Right ventricle myocardium superior (tissue), 1 donor: Measurements from ENCODE around the gene ASIC2. TPM values are rescaled to one million over a fixed set of nuclear protein-coding genes. Genes with fewer than 3 reads are reported as not detected.
A peak's percentile ranks its signal among the peaks of the same experiment; 100 is the strongest.

Experiments
- ATAC-seq: fragments of 200-7000 bp; cut with Tn5 transposase; one replicate; pipeline ENCODE4 v1.9.1; 2020; ENCODE audit warnings: mild to moderate bottlenecking; ENCODE audit not compliant: poor library complexity
- DNase-seq: peaks from one replicate; pipeline ENCODE4 v3.0.0-alpha.2; 2020
- intact Hi-C: fragments of 100-400 bp; cut with DNase I; formaldehyde crosslinking; loops from one replicate; pipeline ENCODE4 v1.11.2; 2022
- total RNA-seq: library from RNA; stranded (reverse); fragmentation: NEBNext Ultra II Directional; extraction: Animal tissue kit (Norgen Biotek cat#: 25700); gene quantifications from one replicate; pipeline ENCODE4 v1.2.1, GENCODE V29; 2021
- donor health status: DM: no; HTN: yes; CAD: no; lungs with severe emphysema.

ASIC2 gene
- total RNA-seq, 1 donor from 2014 or later: not detected

- intact Hi-C loops: no loop called here
- DNase-seq: no peak
- ATAC-seq: no peak
Measured at GRCh38 chr17:33056399-33057146, 236.5 kb downstream of the ASIC2 start.

DNA sequence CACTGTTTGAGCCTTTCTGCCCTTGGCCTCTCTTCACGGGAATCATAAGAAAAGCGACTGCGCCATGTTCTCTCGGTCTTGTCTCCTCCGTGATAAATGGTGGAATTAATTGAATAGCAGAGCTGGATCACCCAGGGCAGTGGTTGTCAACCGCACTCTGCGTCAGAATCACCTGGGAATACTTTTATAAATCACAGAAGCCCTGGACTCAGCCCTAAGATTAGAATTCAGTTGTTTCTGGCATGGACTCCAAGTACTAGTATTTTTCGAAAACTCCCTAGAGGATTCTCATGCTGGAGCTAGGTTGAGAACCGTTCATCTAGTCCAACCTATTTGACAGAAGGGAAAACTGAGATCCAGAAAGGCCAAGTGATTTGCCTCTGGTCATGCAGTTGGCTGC, 237.3 kb downstream of the ASIC2 start:
- ATAC-seq (peak; percentile 29), DNase-seq (no peak)
- intact Hi-C loops: no loop called here

- DNase-seq: no peak
- no peak for ATAC-seq
- intact Hi-C loops: no loop called here
Measured at GRCh38 chr17:33055171-33055611, 237.9 kb downstream of the ASIC2 start.

DNA sequence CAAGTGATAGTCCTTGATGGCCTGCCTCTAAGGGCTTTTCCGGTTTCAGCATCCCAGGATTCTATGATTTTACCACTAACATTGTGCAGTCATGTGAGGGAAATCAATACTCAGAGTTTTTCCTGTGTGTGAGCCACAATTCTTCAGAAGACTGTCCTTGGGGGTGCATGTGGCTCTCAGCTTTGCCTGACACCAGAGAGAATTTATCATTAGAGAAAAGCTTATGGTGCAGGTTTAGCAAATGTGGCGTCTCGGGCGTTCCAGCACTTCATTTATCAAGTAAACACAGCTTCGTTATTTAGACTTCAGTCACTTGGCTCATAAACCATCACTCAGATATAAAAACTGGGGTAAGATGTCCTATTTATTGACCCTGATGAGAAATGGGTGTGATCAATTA, 238.7 kb downstream of the ASIC2 start:
- DNase-seq: no peak
- intact Hi-C loops: no loop called here

DNA sequence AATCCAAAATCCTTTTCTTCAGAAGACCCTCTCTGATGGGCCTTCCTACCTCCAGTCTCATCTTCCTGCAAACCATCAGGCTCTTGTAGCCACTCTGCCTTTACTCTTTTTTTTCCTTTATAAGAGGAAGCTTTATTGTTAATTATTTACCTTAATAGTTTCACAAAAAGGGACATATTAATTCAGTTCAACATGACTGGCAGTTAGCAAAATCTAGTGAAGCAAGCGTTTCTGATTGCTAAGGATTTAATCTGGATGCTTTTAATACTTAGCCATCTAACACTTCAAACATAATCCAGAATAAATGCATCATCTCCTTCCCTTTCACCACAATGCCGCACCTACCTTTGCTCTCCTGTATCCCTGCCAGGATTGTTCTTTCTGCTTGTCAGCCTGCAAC, 239.4 kb downstream of the ASIC2 start:
- intact Hi-C loops: no loop called here
- DNase-seq: no peak
- ATAC-seq: no peak

More for the DNA sequence above, 238.7 kb downstream of the ASIC2 start:
- no peak for ATAC-seq

DNA sequence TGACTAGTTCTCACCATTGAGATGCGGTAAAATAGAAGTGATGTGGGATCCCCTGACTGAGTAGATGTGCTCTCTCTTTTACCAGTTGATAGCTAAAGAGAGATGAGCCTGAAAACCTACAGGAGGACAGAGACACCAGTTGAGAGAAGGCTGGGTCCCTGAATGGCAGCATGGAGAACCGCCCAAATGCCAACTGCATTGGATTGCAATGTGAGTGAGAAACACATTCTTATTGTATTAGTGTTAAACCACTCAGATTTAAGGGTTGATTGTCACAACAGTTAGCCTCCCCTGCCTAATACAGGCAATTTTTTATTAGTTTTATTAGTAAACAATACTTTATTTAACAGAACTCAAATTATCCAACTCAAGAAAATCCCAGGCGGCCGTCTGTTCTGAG, 240.2 kb downstream of the ASIC2 start:
- ATAC-seq (no peak), DNase-seq (no peak)
- intact Hi-C loops: no loop called here

- intact Hi-C loops: no loop called here
- no peak for ATAC-seq
Measured at GRCh38 chr17:33050611-33051140, 242.4 kb downstream of the ASIC2 start.

GRCh38 chr17:33049781-33050414, 243.2 kb downstream of the ASIC2 start:
- intact Hi-C loops: no loop called here

More at GRCh38 chr17:33050611-33051140, 242.4 kb downstream of the ASIC2 start:
- no peak for DNase-seq

DNA sequence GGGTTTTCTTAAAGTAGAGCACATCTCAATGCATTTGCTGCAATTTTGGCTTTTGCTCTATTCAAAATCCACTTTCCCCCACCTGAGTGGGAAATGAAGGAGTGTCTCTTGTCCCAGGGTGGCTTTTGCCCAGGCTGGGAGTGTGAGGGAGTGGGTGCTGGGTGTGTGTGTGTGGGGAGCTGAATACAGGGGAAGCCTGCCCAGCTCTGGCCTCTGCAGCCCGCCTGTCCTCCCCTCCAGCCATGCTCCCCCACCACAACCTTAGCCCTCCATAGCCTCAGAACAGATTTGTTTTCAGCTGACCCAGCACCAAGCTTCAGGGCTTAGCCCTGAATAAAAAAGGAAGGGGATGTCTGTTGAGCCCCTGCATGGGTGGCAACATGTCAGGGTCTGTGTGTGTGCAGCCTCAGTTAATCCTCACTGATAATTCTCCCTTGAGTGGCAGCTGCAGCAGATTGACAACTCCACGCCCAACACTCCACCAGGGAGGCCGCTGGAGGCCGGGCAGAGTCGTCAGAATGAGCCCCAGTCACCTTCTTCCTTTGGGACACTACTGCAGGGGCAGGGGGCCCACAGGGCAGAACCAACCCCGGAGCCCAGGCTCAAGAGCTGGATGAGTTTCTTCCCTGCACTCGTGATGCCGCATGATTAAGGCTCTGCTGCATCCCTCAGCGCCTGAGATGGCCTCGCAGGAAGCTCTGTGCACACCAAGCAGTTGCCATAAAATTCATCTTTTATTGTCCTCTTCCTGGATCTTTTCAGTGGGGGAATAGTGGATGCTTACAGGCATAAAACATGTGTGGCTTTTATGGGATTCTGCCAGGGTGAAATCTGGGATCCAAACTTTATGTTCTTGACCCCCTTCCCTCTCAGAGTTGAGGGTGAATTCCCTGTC, 246.5 kb downstream of the ASIC2 start:
- ATAC-seq (no peak), DNase-seq (no peak)
- intact Hi-C loops: no loop called here

More at GRCh38 chr17:33049781-33050414, 243.2 kb downstream of the ASIC2 start:
- DNase-seq: no peak
- peak; percentile 45 for ATAC-seq

GRCh38 chr17:33045216-33045615, 247.9 kb downstream of the ASIC2 start:
- intact Hi-C loops: no loop called here

GRCh38 chr17:33044771-33045170, 248.3 kb downstream of the ASIC2 start:
- ATAC-seq (no peak), DNase-seq (no peak)
- intact Hi-C loops: no loop called here

More at GRCh38 chr17:33045216-33045615, 247.9 kb downstream of the ASIC2 start:
- DNase-seq (no peak), ATAC-seq (no peak)

DNA sequence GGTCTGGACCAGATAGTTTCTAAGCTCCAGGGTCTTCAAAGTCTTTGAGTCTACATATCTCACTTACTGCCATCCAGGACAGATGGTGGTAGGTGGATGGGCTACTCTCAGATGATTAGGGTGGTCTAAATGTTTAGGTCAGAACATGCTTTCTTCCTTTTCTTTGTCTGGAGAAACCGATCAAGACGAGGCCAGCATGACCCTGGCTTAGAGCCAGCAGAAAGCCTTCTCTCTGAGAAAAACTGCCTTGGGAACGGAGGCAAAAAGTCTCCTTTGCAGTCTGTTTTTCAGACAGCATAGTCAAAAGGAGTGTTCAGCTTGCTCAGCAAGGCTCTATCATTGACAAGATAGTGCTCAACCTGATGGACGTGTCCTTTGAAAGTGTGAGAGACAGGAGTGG, 252.6 kb downstream of the ASIC2 start:
- intact Hi-C loops: no loop called here
- DNase-seq: no peak
- ATAC-seq: no peak

GRCh38 chr17:33039874-33040273, 253.2 kb downstream of the ASIC2 start:
- intact Hi-C loops: loop anchor here (10.0 kb wide), 1 partner anchor 635 kb away; no protein-coding TSS in a partner anchor
- no peak for DNase-seq
- ATAC-seq: peak; percentile 46

DNA sequence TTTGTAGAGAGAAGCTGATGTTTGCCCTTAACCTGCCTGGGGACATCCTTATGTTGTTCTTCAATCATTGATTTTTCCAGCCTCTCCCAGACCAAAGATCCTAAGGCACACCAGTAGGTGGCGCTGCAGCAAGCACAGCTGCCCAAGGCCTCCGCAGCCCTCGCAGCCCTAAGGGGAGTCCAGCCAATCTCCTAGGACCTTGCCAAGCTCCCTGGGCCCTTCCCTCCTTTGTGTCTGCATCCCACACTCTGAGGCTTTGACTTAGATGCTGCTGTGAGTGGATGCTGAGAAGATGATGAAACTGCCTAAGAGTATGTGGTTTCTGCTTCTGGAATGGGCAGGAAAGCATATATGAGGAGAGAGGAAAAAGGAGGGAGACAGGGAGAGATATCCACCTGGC, 254.4 kb downstream of the ASIC2 start:
- no peak for DNase-seq
- ATAC-seq: peak; percentile 22
- intact Hi-C loops: loop anchor here (10.0 kb wide), 1 partner anchor 636 kb away; no protein-coding TSS in a partner anchor

DNA sequence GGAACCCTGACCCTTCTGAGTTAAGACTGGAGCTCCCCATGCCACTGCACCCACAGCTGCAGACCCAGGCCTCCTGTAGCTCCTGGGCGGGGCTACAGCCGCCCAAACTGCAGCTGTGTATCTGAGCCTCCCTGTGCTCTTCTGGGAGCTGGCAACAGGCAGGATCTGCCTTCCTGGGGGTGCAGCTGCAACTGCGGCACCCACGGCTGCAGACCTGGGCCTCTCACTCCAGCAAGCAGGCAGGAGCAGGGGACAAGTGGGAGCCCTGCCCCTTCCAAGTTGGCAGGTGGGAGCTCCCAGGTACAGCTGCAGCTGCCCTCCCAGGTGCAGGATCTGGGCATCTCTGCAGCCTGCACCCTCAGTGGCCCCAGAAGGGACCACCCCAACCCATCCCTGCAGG, 259.9 kb downstream of the ASIC2 start:
- ATAC-seq (no peak), DNase-seq (no peak)
- intact Hi-C loops: loop anchor here (10.0 kb wide), 1 partner anchor 642 kb away; no protein-coding TSS in a partner anchor

DNA sequence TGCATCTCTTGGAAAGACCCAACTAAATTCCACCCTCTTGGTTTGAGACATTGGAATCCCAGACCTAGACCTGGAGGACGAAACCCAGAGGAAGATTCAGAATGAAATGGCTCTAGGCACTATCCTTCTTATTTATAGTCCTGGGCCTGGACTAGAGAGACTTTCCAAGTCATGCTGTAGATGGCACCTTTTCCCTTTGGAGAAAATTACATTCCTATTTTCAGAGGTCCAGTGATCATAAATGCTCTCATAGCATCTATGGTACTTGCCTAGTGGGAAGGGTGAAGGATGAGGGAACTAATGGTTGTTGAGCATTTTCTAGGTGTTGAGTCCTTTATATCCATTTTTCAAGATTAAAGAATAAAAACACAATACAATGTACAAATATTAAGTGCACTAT, 264.3 kb downstream of the ASIC2 start:
- ATAC-seq (no peak), DNase-seq (no peak)
- intact Hi-C loops: no loop called here

GRCh38 chr17:33028061-33028460, 265.0 kb downstream of the ASIC2 start:
- ATAC-seq: no peak
- intact Hi-C loops: no loop called here
- no peak for DNase-seq

- no peak for ATAC-seq
- intact Hi-C loops: no loop called here
- DNase-seq: no peak
Measured at GRCh38 chr17:33024688-33025486, 268.2 kb downstream of the ASIC2 start.
